GM19240 (cell line): ENCODE data around the gene NGF.

ENCODE experiments used
- DNase-seq: peaks from one replicate; pipeline ENCODE4 v3.0.0; 2011; ENCODE audit warnings: low spot score; ENCODE audit not compliant: insufficient read length

The NGF gene

GRCh38 chr1:115283249-115283648, 54.8 kb downstream of the NGF start:
- DNase-seq = no peak

GRCh38 chr1:115282807-115283208, 55.2 kb downstream of the NGF start:
- no peak for DNase-seq

- no peak for DNase-seq
Observed at GRCh38 chr1:115281143-115281542, 56.9 kb downstream of the NGF start.

GRCh38 chr1:115280064-115280463, 58.0 kb downstream of the NGF start:
- DNase-seq = no peak

- no peak for DNase-seq
Observed at GRCh38 chr1:115278211-115278610, 59.8 kb downstream of the NGF start.

- no peak for DNase-seq
Observed at GRCh38 chr1:115277276-115277675, 60.8 kb downstream of the NGF start.

- peak; percentile 12 for DNase-seq
Observed at GRCh38 chr1:115275216-115275615, 62.8 kb downstream of the NGF start.

- no peak for DNase-seq
Observed at GRCh38 chr1:115274467-115274866, 63.6 kb downstream of the NGF start.

GRCh38 chr1:115266729-115267421, 71.2 kb downstream of the NGF start:
- no peak for DNase-seq

- no peak for DNase-seq
Observed at GRCh38 chr1:115265099-115265498, 73.0 kb downstream of the NGF start.

GRCh38 chr1:115262886-115263285, 75.2 kb downstream of the NGF start:
- DNase-seq = no peak

- no peak for DNase-seq
Observed at GRCh38 chr1:115261496-115261895, 76.6 kb downstream of the NGF start.

- DNase-seq = no peak
Observed at GRCh38 chr1:115258302-115258866, 79.7 kb downstream of the NGF start.

GRCh38 chr1:115257591-115257990, 80.5 kb downstream of the NGF start:
- DNase-seq = no peak

- DNase-seq = no peak
Observed at GRCh38 chr1:115255154-115255553, 82.9 kb downstream of the NGF start.

GRCh38 chr1:115252585-115252984, 85.5 kb downstream of the NGF start:
- DNase-seq = no peak

GRCh38 chr1:115251856-115252255, 86.2 kb downstream of the NGF start:
- DNase-seq = no peak

GRCh38 chr1:115251340-115251748, 86.7 kb downstream of the NGF start:
- no peak for DNase-seq

GRCh38 chr1:115246526-115246925, 91.5 kb downstream of the NGF start:
- DNase-seq = no peak

GRCh38 chr1:115245227-115245626, 92.8 kb downstream of the NGF start:
- DNase-seq = no peak

GRCh38 chr1:115242543-115242942, 95.5 kb downstream of the NGF start:
- DNase-seq = no peak

GRCh38 chr1:115241309-115241708, 96.7 kb downstream of the NGF start:
- DNase-seq = no peak

GRCh38 chr1:115240297-115240696, 97.8 kb downstream of the NGF start:
- DNase-seq = no peak
